SK-N-SH (cell line): ENCODE results near the gene NHERF2. TPM values are rescaled to one million over a fixed set of nuclear protein-coding genes. Genes with fewer than 3 reads are reported as not detected.

Experiments used
- CTCF ChIA-PET: fragments of 300-600, 350-600 bp; formaldehyde crosslinking; extraction: SDS; loops from one replicate; lab custom pipeline; 2021; lab: Yijun Ruan, JAX
- POLR2A ChIA-PET: fragments of 350-600 bp; sonication (Branson Sonifier 250); formaldehyde crosslinking; extraction: SDS; loops from one replicate; lab custom pipeline; 2020; ENCODE audit warnings: antibody characterized with exemption, inconsistent platforms; lab: Yijun Ruan, JAX
- DNase-seq: peaks from one replicate; pipeline ENCODE4 v3.0.0; 2012
- H2AFZ ChIP-seq: fragments of 200-600 bp; sonication (generic); 2 replicates; pipeline ENCODE4 v1.8.1; 2016; ENCODE audit warnings: antibody characterized with exemption, mild to moderate bottlenecking, low read depth
- H3F3A ChIP-seq: fragments of 200-600 bp; sonication (generic); replicated peaks from 2 replicates; pipeline ENCODE3; 2016; ENCODE audit warnings: antibody characterized with exemption, mild to moderate bottlenecking; ENCODE audit not compliant: insufficient read depth
- H3K27ac ChIP-seq, 2 experiments: fragments of 200-500 bp in 1 of 2; fragments of 200-600 bp in 1 of 2; sonication (Bioruptor generic) in 1 of 2; sonication (generic), shearing (Covaris generic) in 1 of 2; 2 replicates each; pipeline versions ENCODE4 v1.5.1 to v1.6.1; 2014 to 2016; ENCODE audit warnings: low read depth in 2 of 2, inconsistent platforms in 1 of 2, low read length in 1 of 2, mild to moderate bottlenecking in 1 of 2, mixed read lengths in 1 of 2
- H3K27me3 ChIP-seq: fragments of 200-600 bp; sonication (generic), shearing (Covaris generic); 2 replicates; pipeline ENCODE4 v1.6.1; 2016; ENCODE audit warnings: mixed run types; ENCODE audit not compliant: insufficient read depth
- H3K36me3 ChIP-seq, 2 experiments: fragments of 200-500 bp in 1 of 2; fragments of 200-600 bp in 1 of 2; sonication (Bioruptor generic) in 1 of 2; sonication (generic) in 1 of 2; replicated peaks in 1 of 2; 2 replicates each; pipeline versions ENCODE3 to v1.5.1; 2014 to 2016; ENCODE audit warnings: low read length in 1 of 2, mild to moderate bottlenecking in 1 of 2; ENCODE audit not compliant: insufficient read depth in 2 of 2, control insufficient read depth in 1 of 2
- H3K4me1 ChIP-seq, 2 experiments: fragments of 200-500 bp in 1 of 2; fragments of 200-600 bp in 1 of 2; sonication (Bioruptor generic) in 1 of 2; sonication (generic), shearing (Covaris generic) in 1 of 2; 2 replicates each; pipeline versions ENCODE4 v1.5.1 to v1.6.1; 2014 to 2016; ENCODE audit warnings: low read depth in 1 of 2, low read length in 1 of 2, mixed run types in 1 of 2; ENCODE audit not compliant: insufficient read depth in 2 of 2, control insufficient read depth in 1 of 2
- H3K4me2 ChIP-seq: fragments of 200-600 bp; sonication (generic), shearing (Covaris generic); 2 replicates; pipeline ENCODE4 v1.6.1; 2017; ENCODE audit warnings: mixed run types
- H3K4me3 ChIP-seq, 2 experiments: fragments of 200-500 bp in 1 of 2; fragments of 200-600 bp in 1 of 2; sonication (Bioruptor generic) in 1 of 2; sonication (generic), shearing (Covaris generic) in 1 of 2; 2 replicates each; pipeline versions ENCODE4 v1.5.1 to v1.8.1; 2014 to 2016; ENCODE audit warnings: low read depth in 2 of 2, inconsistent platforms in 1 of 2, low read length in 1 of 2, mild to moderate bottlenecking in 1 of 2, mixed read lengths in 1 of 2, moderate library complexity in 1 of 2
- H3K79me2 ChIP-seq: fragments of 200-600 bp; sonication (generic); 2 replicates; pipeline ENCODE4 v1.8.1; 2017; ENCODE audit warnings: mild to moderate bottlenecking; ENCODE audit not compliant: insufficient read depth
- H3K9ac ChIP-seq: fragments of 200-600 bp; sonication (generic); 2 replicates; pipeline ENCODE4 v1.6.1; 2017; ENCODE audit warnings: mixed run types
- H3K9me2 ChIP-seq: fragments of 200-600 bp; sonication (generic); 2 replicates; pipeline ENCODE4 v1.6.1; 2017; ENCODE audit warnings: mixed run types
- H3K9me3 ChIP-seq: fragments of 200-600 bp; sonication (generic); 2 replicates; pipeline ENCODE4 v1.6.1; 2017; ENCODE audit warnings: mixed run types, mild to moderate bottlenecking, moderate library complexity
- H4K20me1 ChIP-seq: fragments of 200-600 bp; sonication (generic); 2 replicates; pipeline ENCODE4 v1.6.1; 2017; ENCODE audit warnings: mild to moderate bottlenecking, mixed run types; ENCODE audit not compliant: insufficient read depth
- EP300 ChIP-seq, 2 experiments: IDR thresholded peaks; 2 replicates each; pipeline versions ENCODE4 v1.4.0 to v1.6.1; 2012; ENCODE audit warnings: borderline replicate concordance in 1 of 2, low read depth in 1 of 2, low read length in 1 of 2
- FOXJ3 ChIP-seq: sonication (generic); formaldehyde crosslinking; IDR thresholded peaks from 2 replicates; pipeline ENCODE4 v1.5.1; 2020; ENCODE audit warnings: mild to moderate bottlenecking, missing genetic modification reagents
- FOXM1 ChIP-seq: IDR thresholded peaks from 2 replicates; pipeline ENCODE4 v1.4.0; 2012; ENCODE audit warnings: low read depth, mild to moderate bottlenecking
- GABPA ChIP-seq: IDR thresholded peaks from 2 replicates; pipeline ENCODE4 v1.4.0; 2012; ENCODE audit warnings: low read depth, mild to moderate bottlenecking
- GATA2 ChIP-seq: sonication (generic); formaldehyde crosslinking; IDR thresholded peaks from 2 replicates; pipeline ENCODE4 v1.5.0; 2020; ENCODE audit warnings: mild to moderate bottlenecking, missing genetic modification reagents
- JUND ChIP-seq: IDR thresholded peaks from 2 replicates; pipeline ENCODE4 v1.4.0; 2012
- MEF2A ChIP-seq: IDR thresholded peaks from 2 replicates; pipeline ENCODE4 v1.4.0; 2012; ENCODE audit warnings: low read depth, borderline replicate concordance
- NFIC ChIP-seq: IDR thresholded peaks from 2 replicates; pipeline ENCODE4 v1.4.0; 2012; ENCODE audit warnings: borderline replicate concordance
- RAD21 ChIP-seq: IDR thresholded peaks from 2 replicates; pipeline ENCODE4 v1.6.1; 2012; ENCODE audit warnings: mild to moderate bottlenecking, low read length
- TEAD4 ChIP-seq: IDR thresholded peaks from 2 replicates; pipeline ENCODE4 v1.4.0; 2012; ENCODE audit warnings: mild to moderate bottlenecking, borderline replicate concordance; ENCODE audit not compliant: insufficient read depth
- WGBS: methylation state at CpG from one replicate; pipeline ENCODE4 v1.1.6; 2017; ENCODE audit warnings: low lambda C conversion rate; 5-methylcytosine and 5-hydroxymethylcytosine counted together
- polyA plus RNA-seq, 3 experiments: library from polyadenylated mRNA; depleted of rRNA; stranded (reverse); fragments of >200 nt; gene quantifications; 2 replicates each; pipeline ENCODE4 v1.2.3, GENCODE V29; 2012
- TF ChIP-seq, protein P1 (sequence below): IDR thresholded peaks from 2 replicates; pipeline ENCODE4 v1.4.0; 2012; ENCODE audit warnings: low read depth
- TF ChIP-seq, protein P2 (sequence below): IDR thresholded peaks from 2 replicates; pipeline ENCODE4 v1.4.0; 2012; ENCODE audit warnings: low read depth, borderline replicate concordance
- TF ChIP-seq, protein P3 (sequence below): IDR thresholded peaks from 2 replicates; pipeline ENCODE4; 2012
- TF ChIP-seq, protein P4 (sequence below): IDR thresholded peaks from 2 replicates; pipeline ENCODE4 v1.6.1; 2012; ENCODE audit warnings: mild to moderate bottlenecking, low read depth, low read length, moderate library complexity
- TF ChIP-seq, protein P5 (sequence below): IDR thresholded peaks from 2 replicates; pipeline ENCODE4 v1.4.0; 2012; ENCODE audit warnings: low read depth, borderline replicate concordance

The NHERF2 gene
- polyA plus RNA-seq, 1 of the 3 experiments (the other 2 are of a cell fraction): 53.8 TPM

DNA sequence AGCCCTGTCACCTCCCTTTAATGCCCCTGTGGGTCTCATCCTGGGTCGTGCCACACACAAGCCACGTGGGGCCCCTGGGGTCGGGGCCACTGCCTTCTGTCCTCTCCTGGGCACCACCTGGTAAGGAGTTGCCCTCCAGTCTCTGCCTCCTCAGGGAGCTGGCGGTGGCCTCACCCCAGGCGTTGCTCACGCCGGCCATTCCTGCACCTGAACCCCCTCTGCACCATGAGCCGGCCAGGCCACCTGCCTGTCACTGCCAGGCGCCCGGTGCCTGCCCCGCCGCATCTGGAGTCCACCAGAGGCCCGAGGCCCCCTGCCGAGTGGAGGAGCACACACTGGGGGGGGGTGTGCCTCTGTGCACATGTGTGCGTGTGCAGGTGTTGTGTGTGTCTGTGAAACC is 10.4 kb downstream of the NHERF2 start:
- WGBS: 100% methylated on average over 2 of the region's 15 CpGs
- no peak overlapping the region for H3K9ac ChIP-seq
- no peak for DNase-seq
- POLR2A ChIA-PET: no interaction called here
- no peak overlapping the region for H3K4me3 ChIP-seq
- no peaks in the 10 kb centered on the region for H3K27me3 ChIP-seq
- H3K9me2 ChIP-seq: no peaks in the 10 kb centered on the region
- H2AFZ ChIP-seq: no peak overlapping the region
- H3K9me3 ChIP-seq: no peaks in the 10 kb centered on the region
- H3K4me1 ChIP-seq: peaks cover 33 to 81% of the 10 kb centered on the region in 2 experiments; a peak in 3 of 4 replicates
- no peak for TF ChIP-seq MEF2A
- TF ChIP-seq, protein P1, sequence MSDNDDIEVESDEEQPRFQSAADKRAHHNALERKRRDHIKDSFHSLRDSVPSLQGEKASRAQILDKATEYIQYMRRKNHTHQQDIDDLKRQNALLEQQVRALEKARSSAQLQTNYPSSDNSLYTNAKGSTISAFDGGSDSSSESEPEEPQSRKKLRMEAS: no peak
- no peak for TF ChIP-seq RAD21
- no peak for TF ChIP-seq GATA2 (CRISPR knock-in tag)
- TF ChIP-seq, protein P2, sequence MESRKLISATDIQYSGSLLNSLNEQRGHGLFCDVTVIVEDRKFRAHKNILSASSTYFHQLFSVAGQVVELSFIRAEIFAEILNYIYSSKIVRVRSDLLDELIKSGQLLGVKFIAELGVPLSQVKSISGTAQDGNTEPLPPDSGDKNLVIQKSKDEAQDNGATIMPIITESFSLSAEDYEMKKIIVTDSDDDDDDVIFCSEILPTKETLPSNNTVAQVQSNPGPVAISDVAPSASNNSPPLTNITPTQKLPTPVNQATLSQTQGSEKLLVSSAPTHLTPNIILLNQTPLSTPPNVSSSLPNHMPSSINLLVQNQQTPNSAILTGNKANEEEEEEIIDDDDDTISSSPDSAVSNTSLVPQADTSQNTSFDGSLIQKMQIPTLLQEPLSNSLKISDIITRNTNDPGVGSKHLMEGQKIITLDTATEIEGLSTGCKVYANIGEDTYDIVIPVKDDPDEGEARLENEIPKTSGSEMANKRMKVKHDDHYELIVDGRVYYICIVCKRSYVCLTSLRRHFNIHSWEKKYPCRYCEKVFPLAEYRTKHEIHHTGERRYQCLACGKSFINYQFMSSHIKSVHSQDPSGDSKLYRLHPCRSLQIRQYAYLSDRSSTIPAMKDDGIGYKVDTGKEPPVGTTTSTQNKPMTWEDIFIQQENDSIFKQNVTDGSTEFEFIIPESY: no peak
- TF ChIP-seq GABPA: no peak
- TF ChIP-seq JUND: no peak
- no peak for TF ChIP-seq TEAD4
- TF ChIP-seq, protein P3, sequence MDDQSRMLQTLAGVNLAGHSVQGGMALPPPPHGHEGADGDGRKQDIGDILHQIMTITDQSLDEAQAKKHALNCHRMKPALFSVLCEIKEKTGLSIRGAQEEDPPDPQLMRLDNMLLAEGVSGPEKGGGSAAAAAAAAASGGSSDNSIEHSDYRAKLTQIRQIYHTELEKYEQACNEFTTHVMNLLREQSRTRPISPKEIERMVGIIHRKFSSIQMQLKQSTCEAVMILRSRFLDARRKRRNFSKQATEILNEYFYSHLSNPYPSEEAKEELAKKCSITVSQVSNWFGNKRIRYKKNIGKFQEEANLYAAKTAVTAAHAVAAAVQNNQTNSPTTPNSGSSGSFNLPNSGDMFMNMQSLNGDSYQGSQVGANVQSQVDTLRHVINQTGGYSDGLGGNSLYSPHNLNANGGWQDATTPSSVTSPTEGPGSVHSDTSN: no peak
- H3K27ac ChIP-seq: peak overlapping the region in 1 of 2 experiments; percentile 36; a peak in 1 of 4 replicates
- no peak overlapping the region for H3K4me2 ChIP-seq
- H3K79me2 ChIP-seq: peaks cover 20% of the 10 kb centered on the region; the same call in 1 of the 2 replicates
- CTCF ChIA-PET: interaction anchor here (0.7 to 2.0 kb wide), 3 partner anchors 10 to 103 kb away, joined by 3 to 6 read pairs (median 5); no protein-coding TSS in a partner anchor
- H4K20me1 ChIP-seq: no peaks in the 10 kb centered on the region
- peaks cover 0 to 8% of the 10 kb centered on the region in 2 experiments for H3K36me3 ChIP-seq
- peaks cover 6% of the 10 kb centered on the region for H3F3A ChIP-seq

DNA sequence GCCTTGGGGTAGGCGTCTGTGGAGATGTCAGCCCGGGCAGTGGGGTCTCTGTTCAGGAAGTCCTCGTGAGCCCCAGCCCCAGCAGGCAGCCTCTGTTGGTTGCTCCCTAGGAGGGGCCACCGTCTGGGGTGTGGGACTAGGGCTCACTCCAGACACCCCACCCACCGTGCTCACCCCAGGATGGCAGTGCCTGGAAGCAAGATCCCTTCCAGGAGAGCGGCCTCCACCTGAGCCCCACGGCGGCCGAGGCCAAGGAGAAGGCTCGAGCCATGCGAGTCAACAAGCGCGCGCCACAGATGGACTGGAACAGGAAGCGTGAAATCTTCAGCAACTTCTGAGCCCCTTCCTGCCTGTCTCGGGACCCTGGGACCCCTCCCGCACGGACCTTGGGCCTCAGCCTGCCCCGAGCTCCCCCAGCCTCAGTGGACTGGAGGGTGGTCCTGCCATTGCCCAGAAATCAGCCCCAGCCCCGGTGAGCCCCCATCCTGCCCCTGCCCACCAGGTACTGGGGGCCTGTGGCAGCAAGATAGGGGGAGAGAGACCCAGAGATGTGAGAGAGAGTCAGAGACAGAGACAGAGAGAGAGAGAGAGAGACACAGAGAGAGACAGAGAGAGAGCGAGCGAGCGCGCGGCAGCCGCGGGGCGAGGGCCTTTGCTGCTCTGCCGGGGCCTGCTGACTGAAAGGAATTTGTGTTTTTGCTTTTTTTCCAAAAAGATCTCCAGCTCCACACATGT is 11.1 kb downstream of the NHERF2 start:
- H3K27me3 ChIP-seq: no peaks in the 10 kb centered on the region
- H3K36me3 ChIP-seq: peaks cover 0 to 10% of the 10 kb centered on the region in 2 experiments
- H3F3A ChIP-seq: peaks cover 6% of the 10 kb centered on the region
- H3K4me3 ChIP-seq: no peak overlapping the region
- ChIA-PET POLR2A (interaction anchor here (1.0 to 2.1 kb wide), 2 partner anchors 10 to 118 kb away, joined by 3 to 10 read pairs; partner anchors contain the start of genes NTHL1, TRAF7 and TSC2), CTCF (interaction anchor here (0.7 to 2.0 kb wide), 5 partner anchors 9 to 103 kb away, joined by 3 to 6 read pairs (median 5); partner anchors contain the start of gene RPL3L)
- no peak for DNase-seq
- H3K27ac ChIP-seq: peak overlapping the region in 1 of 2 experiments; percentile 88; a peak in 2 of 4 replicates
- H3K4me1 ChIP-seq: peaks cover 30 to 82% of the 10 kb centered on the region in 2 experiments; a peak in 3 of 4 replicates
- H3K9ac ChIP-seq: no peak overlapping the region
- H4K20me1 ChIP-seq: no peaks in the 10 kb centered on the region
- no peak for TF ChIP-seq GABPA
- no peak for TF ChIP-seq EP300 (IDR thresholded peaks at IDR 0.05; ENCODE audit: borderline replicate concordance in 1 of 2, low read depth in 1 of 2, low read length in 1 of 2)
- TF ChIP-seq NFIC: no peak
- TF ChIP-seq, protein P4, sequence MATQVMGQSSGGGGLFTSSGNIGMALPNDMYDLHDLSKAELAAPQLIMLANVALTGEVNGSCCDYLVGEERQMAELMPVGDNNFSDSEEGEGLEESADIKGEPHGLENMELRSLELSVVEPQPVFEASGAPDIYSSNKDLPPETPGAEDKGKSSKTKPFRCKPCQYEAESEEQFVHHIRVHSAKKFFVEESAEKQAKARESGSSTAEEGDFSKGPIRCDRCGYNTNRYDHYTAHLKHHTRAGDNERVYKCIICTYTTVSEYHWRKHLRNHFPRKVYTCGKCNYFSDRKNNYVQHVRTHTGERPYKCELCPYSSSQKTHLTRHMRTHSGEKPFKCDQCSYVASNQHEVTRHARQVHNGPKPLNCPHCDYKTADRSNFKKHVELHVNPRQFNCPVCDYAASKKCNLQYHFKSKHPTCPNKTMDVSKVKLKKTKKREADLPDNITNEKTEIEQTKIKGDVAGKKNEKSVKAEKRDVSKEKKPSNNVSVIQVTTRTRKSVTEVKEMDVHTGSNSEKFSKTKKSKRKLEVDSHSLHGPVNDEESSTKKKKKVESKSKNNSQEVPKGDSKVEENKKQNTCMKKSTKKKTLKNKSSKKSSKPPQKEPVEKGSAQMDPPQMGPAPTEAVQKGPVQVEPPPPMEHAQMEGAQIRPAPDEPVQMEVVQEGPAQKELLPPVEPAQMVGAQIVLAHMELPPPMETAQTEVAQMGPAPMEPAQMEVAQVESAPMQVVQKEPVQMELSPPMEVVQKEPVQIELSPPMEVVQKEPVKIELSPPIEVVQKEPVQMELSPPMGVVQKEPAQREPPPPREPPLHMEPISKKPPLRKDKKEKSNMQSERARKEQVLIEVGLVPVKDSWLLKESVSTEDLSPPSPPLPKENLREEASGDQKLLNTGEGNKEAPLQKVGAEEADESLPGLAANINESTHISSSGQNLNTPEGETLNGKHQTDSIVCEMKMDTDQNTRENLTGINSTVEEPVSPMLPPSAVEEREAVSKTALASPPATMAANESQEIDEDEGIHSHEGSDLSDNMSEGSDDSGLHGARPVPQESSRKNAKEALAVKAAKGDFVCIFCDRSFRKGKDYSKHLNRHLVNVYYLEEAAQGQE: no peak
- TF ChIP-seq, protein P5, sequence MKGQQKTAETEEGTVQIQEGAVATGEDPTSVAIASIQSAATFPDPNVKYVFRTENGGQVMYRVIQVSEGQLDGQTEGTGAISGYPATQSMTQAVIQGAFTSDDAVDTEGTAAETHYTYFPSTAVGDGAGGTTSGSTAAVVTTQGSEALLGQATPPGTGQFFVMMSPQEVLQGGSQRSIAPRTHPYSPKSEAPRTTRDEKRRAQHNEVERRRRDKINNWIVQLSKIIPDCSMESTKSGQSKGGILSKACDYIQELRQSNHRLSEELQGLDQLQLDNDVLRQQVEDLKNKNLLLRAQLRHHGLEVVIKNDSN: no peak
- TF ChIP-seq FOXM1: no peak
- TF ChIP-seq FOXJ3: 0 out of 2 replicates have a peak, but pooled peaks have one; percentile 13
- 90% methylated on average over 23 of the region's 29 CpGs for WGBS
- H3K4me2 ChIP-seq: no peak overlapping the region; the same call in 1 of the 2 replicates
- H3K79me2 ChIP-seq: peaks cover 16% of the 10 kb centered on the region; the same call in 1 of the 2 replicates
- no peaks in the 10 kb centered on the region for H3K9me3 ChIP-seq
- no peaks in the 10 kb centered on the region for H3K9me2 ChIP-seq
- no peak overlapping the region for H2AFZ ChIP-seq
